Measurements from ENCODE around the gene INAFM2.

INAFM2 gene

GRCh38 chr15:40287505-40287904 is 36.0 kb upstream of the INAFM2 start:
- no peak for DNase-seq (ENCODE audit: low read depth, low spot score)

DNA sequence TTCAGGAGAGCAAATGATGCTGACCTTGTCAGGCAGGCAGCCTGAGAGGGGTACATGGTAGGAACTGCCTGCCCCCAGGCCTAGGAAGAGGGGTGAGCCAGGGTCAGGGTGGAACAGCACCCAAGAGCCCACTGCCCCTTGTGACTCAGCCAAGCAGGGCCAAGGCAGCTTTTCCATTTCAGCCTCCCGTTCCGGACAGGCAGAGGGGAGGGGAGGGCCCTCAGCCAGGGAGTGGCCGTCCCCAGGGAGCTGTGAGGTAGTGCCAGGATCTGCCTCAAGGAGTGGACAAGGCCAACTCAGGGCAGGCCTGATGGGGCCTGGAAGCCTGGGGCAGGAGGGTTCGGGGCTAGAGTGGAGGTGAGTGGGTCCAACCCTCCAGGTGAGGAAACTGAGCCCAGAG is 35.5 kb upstream of the INAFM2 start:
- DNase-seq (ENCODE audit: low read depth, low spot score) = no peak

DNA sequence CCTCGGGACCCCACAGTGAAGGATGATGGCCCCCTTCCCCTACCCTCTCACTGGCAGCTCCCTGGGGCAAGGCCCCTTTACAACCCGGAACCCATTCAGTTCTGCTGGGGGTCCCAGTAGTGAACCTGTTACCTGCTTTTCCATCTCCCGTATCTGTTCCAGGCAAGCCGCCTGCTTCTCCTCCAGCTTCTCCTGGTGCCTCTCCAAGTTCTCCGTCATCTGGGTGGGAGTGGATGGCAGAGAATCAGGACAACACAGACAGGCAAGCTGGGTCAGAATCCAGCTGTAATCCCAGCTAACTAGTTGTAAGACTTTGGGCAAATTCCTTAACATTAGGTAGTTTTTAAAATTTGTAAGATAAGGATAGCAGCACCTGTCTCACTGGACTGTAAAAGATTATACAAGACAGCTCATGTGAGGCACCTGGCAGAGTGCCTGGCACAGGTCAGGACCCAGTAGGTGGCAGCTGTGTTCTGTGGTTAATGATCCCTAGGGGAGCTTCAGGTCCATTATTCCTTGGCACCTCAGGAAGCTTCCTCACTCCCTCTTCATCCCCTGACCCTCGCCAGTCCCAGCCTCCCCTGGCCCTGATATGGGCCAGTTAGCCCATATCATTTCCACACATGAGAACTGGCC is 34.2 kb upstream of the INAFM2 start:
- no peak for DNase-seq (ENCODE audit: low read depth, low spot score)

- DNase-seq (ENCODE audit: low read depth, low spot score) = no peak
Observed at GRCh38 chr15:40290545-40290917, 33.0 kb upstream of the INAFM2 start.

GRCh38 chr15:40290918-40291574 is 32.4 kb upstream of the INAFM2 start:
- DNase-seq (ENCODE audit: low read depth, low spot score) = no peak

GRCh38 chr15:40292246-40292645 is 31.2 kb upstream of the INAFM2 start:
- no peak for DNase-seq (ENCODE audit: low read depth, low spot score)

DNA sequence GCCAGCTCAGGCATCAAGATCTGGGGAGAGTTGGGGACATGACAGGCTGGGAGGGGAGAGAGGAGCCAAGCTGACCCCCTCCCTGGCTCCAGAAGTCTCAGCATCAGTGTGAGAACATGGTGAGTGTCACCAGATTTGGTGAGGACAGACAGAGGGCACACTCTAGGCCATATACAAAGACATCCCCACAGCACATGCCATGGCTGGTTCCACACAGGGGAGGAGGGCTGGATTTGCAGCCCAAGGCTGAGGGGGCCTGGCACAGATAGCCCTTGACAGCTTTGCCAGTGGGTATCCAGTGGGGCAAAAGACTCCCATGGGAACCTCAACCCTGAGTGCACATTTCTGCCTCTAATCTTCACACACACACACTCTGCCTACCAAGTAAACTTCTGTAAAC is 30.5 kb upstream of the INAFM2 start:
- DNase-seq (ENCODE audit: low read depth, low spot score) = no peak

DNA sequence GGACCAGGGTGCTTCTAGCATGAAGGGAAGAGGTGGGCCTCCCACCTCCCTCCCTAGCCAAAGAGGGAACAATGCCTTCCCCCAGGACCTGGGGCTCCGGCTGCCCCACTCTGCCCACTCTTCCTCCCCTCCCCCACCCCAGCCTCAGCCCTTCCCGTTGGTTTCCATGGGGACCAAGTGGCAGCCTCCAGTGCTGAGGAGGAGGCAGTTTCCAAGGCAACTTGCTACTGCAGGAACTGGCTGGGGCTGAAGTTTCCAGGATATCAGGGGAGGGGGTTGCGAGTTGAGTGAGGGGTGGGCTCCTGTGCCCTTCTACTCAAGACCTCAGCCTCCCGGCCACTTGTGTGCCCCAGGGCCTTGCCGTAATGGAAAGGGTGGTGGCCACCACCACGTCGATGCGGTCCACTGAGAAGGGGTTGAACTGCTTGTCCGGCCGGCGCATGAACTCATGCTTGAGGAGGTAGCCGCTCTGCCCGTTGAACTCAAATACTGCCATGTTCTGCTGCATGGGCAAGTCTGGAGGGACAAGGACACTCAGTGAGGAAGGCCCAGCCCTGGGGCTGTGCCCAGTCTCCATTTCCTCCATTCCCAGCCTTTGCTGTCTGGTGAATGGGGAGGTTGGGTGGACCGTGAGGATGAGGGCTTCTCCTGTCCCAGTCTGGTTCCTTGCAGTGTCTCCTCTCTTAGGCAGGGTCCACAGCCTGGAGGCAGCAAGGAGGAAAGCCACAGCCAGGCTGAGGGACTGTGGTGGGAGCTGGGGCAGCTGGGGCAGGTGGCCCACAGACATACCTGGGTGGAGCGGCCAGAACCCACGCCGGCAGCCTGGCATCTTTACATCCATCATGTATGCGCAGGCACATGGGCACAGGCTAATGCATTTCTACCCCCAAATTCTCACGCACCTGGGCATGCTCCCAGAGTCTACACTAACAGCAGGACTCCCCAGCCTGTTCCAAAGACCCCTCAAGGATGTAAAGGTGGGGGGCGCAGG is 29.3 kb upstream of the INAFM2 start:
- no peak for DNase-seq (ENCODE audit: low read depth, low spot score)

DNA sequence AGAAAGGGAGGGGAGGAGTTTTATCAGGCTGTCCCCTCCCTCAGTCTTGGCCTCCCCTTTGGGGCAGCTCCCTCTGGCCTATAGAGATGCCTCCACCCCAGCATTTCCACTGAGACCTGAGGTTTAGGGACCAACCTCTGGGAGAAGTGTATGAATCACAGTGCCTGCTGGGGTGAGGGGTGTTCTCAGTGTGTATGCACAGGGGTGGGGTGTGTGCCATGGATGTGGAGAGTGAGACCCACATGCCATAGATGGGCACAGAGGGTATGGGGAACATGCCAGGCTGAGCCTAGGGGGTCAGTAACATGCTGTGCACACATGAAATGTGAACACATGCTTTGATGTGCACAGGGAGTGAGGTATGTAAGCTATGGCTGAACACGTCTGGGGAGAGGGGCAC is 28.2 kb upstream of the INAFM2 start:
- DNase-seq (ENCODE audit: low read depth, low spot score) = no peak

GRCh38 chr15:40295877-40296560 is 27.5 kb upstream of the INAFM2 start:
- DNase-seq (ENCODE audit: low read depth, low spot score) = no peak

- DNase-seq (ENCODE audit: low read depth, low spot score) = no peak
Observed at GRCh38 chr15:40296561-40297230, 26.8 kb upstream of the INAFM2 start.

GRCh38 chr15:40297356-40297755 is 26.1 kb upstream of the INAFM2 start:
- DNase-seq (ENCODE audit: low read depth, low spot score) = no peak

- DNase-seq (ENCODE audit: low read depth, low spot score) = no peak
Observed at GRCh38 chr15:40298216-40298935, 25.1 kb upstream of the INAFM2 start.

- no peak for DNase-seq (ENCODE audit: low read depth, low spot score)
Observed at GRCh38 chr15:40300367-40300766, 23.1 kb upstream of the INAFM2 start.

DNA sequence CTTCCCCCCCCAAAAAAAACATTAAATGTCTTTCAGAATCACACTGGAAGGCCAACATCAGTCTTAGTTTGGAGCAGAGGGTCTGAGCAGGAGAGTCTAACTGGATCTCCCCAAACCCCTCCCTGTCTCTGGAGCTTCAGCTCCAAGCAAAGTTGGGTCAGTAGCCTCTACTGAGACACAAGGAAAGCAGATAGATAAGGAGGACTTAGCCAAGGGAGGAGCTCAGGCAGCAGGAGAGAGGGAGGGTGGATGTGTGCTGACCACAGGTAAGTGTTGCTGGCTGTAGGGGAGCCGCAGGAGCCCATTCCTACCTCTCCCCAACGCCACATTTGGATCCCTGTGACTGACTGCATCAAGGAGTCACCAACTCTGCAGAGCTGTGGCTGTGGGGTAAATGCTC is 22.7 kb upstream of the INAFM2 start:
- DNase-seq (ENCODE audit: low read depth, low spot score) = no peak

GRCh38 chr15:40301467-40302179 is 21.9 kb upstream of the INAFM2 start:
- peak; percentile 86 for DNase-seq (ENCODE audit: low read depth, low spot score)

GRCh38 chr15:40302288-40302886 is 21.1 kb upstream of the INAFM2 start:
- no peak for DNase-seq (ENCODE audit: low read depth, low spot score)

- DNase-seq (ENCODE audit: low read depth, low spot score) = no peak
Observed at GRCh38 chr15:40302981-40303380, 20.5 kb upstream of the INAFM2 start.

DNA sequence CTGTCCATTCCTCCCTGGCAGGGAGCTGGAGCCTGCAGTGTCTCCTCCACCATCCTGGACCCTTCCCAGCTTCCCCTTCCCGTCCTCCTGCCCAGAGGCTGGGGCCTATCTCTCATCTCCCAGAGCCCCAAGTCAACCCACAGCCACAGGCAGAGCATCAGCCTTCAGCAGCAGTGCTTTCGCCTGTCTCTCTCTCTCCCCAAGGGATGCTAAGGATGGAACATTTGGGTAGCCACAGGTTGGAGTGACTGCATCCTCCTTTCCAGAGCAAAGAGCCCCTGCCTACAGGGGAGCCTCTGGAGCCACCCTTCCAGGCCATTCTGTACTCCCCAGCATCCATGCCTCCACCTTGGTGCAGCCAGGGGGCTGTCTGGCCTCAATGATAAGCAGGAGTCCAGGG is 19.9 kb upstream of the INAFM2 start:
- no peak for DNase-seq (ENCODE audit: low read depth, low spot score)

DNA sequence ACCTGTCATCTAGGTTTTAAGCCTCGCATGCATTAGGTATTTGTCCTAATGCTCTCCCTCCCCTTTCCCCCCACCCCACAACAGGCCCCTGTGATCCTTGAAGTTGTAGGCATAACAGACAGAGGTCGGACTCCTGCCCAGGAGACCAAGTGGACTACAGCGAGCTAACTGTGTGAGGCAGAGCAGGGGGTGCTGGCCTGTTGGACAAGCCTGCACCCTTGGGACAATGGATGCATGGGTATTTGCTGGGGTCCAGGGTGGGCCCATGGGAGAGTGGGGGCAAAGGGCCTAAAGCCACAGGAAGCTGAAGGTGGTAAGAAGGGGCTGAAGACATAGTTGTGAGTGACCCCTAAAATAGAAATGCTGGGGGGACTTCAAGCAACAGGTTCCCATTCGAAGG is 18.2 kb upstream of the INAFM2 start:
- DNase-seq (ENCODE audit: low read depth, low spot score) = no peak

Data from iPS DF 19.7 (cell line).